Measurements from ENCODE around the gene GULP1.
A peak's percentile ranks its signal among the peaks of the same experiment; 100 is the strongest.

GULP1 gene

GRCh38 chr2:188485496-188485895 lies 193.8 kb downstream of the GULP1 start:
- DNase-seq = no peak
- in situ Hi-C loops (cut with HindIII; ENCODE audit: low pct_ligation_motif_present, low pct_unique_long_range_greater_than_20kb, low sequenced_read_pairs) = no loop called here

- in situ Hi-C loops (cut with HindIII; ENCODE audit: low pct_ligation_motif_present, low pct_unique_long_range_greater_than_20kb, low sequenced_read_pairs) = no loop called here
- no peak for DNase-seq
These were observed 201.1 kb downstream of the GULP1 start for GRCh38 chr2:188492751-188493150.

GRCh38 chr2:188494906-188495305 lies 203.2 kb downstream of the GULP1 start:
- in situ Hi-C loops (cut with HindIII; ENCODE audit: low pct_ligation_motif_present, low pct_unique_long_range_greater_than_20kb, low sequenced_read_pairs) = no loop called here
- DNase-seq = no peak

DNA sequence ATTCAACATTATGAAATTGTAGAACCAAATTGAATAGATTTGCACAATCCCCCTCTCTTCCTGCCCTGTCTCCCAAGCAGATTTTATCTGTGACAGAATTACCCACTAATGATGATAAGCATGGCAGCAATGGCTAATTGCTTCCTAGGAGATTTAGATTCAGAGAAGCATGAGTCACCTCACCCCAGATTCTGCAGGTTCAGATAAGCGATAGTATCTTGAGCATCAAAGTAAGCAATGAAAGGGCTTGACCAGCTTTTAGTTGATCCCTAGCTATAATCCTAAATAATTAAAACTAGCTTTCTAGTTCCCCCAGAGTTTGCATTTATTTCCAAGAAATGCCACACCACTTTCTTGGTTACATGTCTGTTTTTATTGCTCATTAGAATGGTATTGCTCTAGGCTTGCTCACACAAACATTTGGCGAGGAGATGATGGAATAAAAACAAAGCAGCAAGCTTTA lies 204.3 kb downstream of the GULP1 start:
- DNase-seq = no peak
- in situ Hi-C loops (cut with HindIII; ENCODE audit: low pct_ligation_motif_present, low pct_unique_long_range_greater_than_20kb, low sequenced_read_pairs) = no loop called here

GRCh38 chr2:188497726-188498125 lies 206.1 kb downstream of the GULP1 start:
- DNase-seq = no peak
- in situ Hi-C loops (cut with HindIII; ENCODE audit: low pct_ligation_motif_present, low pct_unique_long_range_greater_than_20kb, low sequenced_read_pairs) = no loop called here

DNA sequence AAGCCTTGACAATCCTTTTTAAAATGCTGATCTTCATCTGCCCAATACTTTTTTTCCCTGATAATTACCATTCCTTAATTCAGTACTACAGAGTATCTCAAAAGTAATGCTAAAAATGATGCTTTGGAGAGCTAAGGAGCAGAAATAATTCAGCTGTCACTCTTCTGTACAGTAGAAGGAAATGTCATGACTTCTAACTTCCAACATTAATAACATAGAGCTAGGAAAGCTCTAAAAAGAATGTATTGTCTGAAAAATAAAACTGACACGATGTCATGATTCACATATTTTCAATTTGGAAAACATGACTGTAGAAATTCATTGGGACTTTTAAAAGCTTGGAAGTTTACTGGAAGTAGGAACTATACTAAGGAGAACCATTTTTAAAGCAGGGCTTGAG lies 212.3 kb downstream of the GULP1 start:
- in situ Hi-C loops (cut with HindIII; ENCODE audit: low pct_ligation_motif_present, low pct_unique_long_range_greater_than_20kb, low sequenced_read_pairs) = no loop called here
- no peak for DNase-seq

DNA sequence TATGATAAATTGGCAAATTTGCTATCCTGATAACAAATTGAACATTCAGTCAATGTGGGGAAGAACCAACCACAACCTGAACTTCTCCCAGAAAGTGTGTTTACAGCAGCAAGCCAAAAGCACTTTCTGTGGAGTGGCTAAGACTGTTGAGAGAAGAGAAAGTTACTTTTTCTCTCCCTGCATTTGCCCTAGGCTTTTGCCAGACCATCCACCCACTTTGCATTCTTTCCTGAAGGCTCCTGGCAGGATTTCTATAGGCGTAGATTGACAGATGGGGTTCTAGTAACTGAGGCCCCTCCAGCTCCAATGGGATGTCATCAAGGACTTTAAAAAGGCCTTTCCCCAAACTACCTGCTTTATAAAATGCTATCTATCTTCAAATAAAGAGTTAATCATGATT lies 215.2 kb downstream of the GULP1 start:
- in situ Hi-C loops (cut with HindIII; ENCODE audit: low pct_ligation_motif_present, low pct_unique_long_range_greater_than_20kb, low sequenced_read_pairs) = no loop called here
- no peak for DNase-seq

DNA sequence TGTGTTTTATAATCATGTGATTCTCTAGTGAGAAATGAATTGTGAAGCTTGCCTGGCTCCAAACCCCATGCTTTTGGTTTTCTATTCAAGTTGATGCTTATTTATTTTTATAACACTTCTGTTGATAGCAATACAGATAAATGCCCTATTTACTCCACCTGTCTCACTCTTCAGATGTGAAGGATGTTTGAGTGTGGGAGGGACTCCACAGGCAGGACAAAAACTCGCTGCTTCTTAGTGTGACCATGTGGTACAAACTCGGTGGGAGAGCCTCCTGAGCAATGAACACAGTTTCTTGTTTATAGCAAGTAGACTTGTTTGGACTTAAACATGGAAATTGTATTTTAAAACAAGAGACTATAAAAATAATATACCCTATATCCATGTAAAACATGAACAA lies 219.7 kb downstream of the GULP1 start:
- no peak for DNase-seq
- in situ Hi-C loops (cut with HindIII; ENCODE audit: low pct_ligation_motif_present, low pct_unique_long_range_greater_than_20kb, low sequenced_read_pairs) = no loop called here

DNA sequence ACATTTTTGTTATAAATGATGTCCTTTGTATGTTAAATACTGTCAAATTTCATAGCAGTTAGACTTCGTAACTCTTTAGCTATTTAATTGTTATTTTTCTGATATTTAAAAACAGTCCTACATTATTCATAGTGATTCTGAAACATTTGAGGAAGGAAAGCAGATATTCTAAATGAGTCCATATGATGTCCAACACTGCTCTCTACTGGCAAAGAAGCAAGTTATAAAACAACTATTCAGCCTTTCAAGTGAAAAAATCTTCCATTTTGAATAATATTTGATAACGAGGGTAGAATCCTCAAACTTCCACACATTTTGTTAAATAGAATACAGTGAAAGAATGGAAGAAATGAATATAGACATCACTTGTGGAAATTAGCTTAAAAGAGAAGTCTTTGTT lies 220.8 kb downstream of the GULP1 start:
- in situ Hi-C loops (cut with HindIII; ENCODE audit: low pct_ligation_motif_present, low pct_unique_long_range_greater_than_20kb, low sequenced_read_pairs) = no loop called here
- peak; percentile 79 for DNase-seq

- in situ Hi-C loops (cut with HindIII; ENCODE audit: low pct_ligation_motif_present, low pct_unique_long_range_greater_than_20kb, low sequenced_read_pairs) = no loop called here
- no peak for DNase-seq
These were observed 224.2 kb downstream of the GULP1 start for GRCh38 chr2:188515918-188516317.

- in situ Hi-C loops (cut with HindIII; ENCODE audit: low pct_ligation_motif_present, low pct_unique_long_range_greater_than_20kb, low sequenced_read_pairs) = no loop called here
- DNase-seq = no peak
These were observed 226.0 kb downstream of the GULP1 start for GRCh38 chr2:188517549-188518215.

DNA sequence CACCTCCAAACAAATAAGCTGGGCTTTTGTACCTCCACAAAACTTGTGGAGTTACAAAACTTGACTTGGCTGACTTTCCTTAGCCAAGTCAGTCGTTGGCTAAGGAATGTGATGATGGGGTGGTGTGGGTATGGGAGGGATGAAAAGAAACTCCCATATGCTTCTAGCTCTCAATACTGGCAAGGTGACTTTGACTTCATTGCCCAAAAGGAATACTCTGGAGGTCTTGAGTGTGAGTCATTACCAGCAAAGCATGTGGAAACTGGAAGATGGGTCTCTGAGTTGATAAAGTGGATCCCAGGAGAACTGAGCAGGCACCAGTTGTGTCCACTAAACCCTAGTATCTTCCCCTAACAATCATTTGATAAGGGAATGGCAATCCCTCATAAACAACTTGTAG lies 226.7 kb downstream of the GULP1 start:
- no peak for DNase-seq
- in situ Hi-C loops (cut with HindIII; ENCODE audit: low pct_ligation_motif_present, low pct_unique_long_range_greater_than_20kb, low sequenced_read_pairs) = no loop called here

DNA sequence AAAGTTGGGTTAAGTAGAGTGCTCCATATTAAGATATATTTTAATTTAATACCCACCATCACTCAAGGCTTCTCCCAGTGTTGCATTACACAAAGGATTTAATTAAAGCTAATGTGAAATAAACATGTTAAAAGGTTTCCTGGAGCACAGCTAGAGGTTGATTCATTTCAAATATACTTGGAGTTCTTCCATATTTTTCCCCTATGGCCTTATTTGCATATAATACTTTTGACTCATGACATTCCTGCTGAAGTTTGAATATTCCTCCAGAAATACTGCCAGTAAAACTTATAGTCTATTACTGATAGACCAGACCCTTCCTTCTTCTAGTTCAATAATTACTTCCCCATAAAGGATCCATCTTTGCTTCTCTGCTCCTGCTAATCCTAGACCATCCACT lies 227.5 kb downstream of the GULP1 start:
- DNase-seq = no peak
- in situ Hi-C loops (cut with HindIII; ENCODE audit: low pct_ligation_motif_present, low pct_unique_long_range_greater_than_20kb, low sequenced_read_pairs) = no loop called here

GRCh38 chr2:188522517-188522916 lies 230.8 kb downstream of the GULP1 start:
- no peak for DNase-seq
- in situ Hi-C loops (cut with HindIII; ENCODE audit: low pct_ligation_motif_present, low pct_unique_long_range_greater_than_20kb, low sequenced_read_pairs) = no loop called here

- no peak for DNase-seq
These were observed 232.2 kb downstream of the GULP1 start for GRCh38 chr2:188523919-188524318.

GRCh38 chr2:188524519-188525113 lies 232.9 kb downstream of the GULP1 start:
- in situ Hi-C loops (cut with HindIII; ENCODE audit: low pct_ligation_motif_present, low pct_unique_long_range_greater_than_20kb, low sequenced_read_pairs) = no loop called here
- peak; percentile 71 for DNase-seq

More at GRCh38 chr2:188523919-188524318, 232.2 kb downstream of the GULP1 start:
- in situ Hi-C loops (cut with HindIII; ENCODE audit: low pct_ligation_motif_present, low pct_unique_long_range_greater_than_20kb, low sequenced_read_pairs) = no loop called here

- no peak for DNase-seq
- in situ Hi-C loops (cut with HindIII; ENCODE audit: low pct_ligation_motif_present, low pct_unique_long_range_greater_than_20kb, low sequenced_read_pairs) = no loop called here
These were observed 235.0 kb downstream of the GULP1 start for GRCh38 chr2:188526701-188527100.

DNA sequence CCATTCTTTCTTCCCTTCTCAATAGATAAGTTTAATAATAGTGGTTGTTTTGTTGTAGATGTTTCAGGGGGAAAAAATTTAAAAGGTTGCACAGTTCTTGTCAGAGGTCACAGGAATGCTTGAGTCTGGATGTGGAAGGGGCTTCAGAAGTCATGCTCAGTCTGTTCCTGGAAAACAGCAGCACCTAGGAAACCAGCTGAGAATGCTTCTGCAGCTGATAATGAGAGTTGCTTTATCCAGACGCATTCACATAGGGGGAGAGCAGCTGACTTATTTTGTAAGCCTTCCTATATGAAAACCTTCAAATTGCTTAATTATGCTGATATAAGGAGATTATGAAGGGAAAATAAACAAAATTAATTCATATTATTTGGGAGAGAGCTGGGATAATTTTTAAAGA lies 235.5 kb downstream of the GULP1 start:
- DNase-seq = no peak
- in situ Hi-C loops (cut with HindIII; ENCODE audit: low pct_ligation_motif_present, low pct_unique_long_range_greater_than_20kb, low sequenced_read_pairs) = no loop called here

DNA sequence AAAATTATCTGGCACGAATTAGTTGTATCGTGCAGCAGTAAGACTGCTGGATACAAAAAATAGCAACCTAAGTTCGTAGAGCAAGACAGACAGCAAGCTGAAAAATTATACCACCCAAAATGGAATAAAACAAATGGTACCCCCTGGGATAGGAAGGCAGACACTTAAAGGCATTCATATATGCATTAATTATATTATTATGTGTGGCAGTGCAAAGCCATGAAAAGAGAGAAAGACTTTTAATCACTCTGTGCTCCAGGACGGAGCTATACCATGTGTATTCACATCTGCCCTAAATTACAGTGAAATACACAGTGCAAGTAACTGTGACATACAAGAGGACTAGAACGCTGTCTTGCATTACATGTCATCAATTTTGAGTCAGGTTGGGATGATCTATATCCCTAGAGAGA lies 235.9 kb downstream of the GULP1 start:
- in situ Hi-C loops (cut with HindIII; ENCODE audit: low pct_ligation_motif_present, low pct_unique_long_range_greater_than_20kb, low sequenced_read_pairs) = no loop called here
- no peak for DNase-seq

DNA sequence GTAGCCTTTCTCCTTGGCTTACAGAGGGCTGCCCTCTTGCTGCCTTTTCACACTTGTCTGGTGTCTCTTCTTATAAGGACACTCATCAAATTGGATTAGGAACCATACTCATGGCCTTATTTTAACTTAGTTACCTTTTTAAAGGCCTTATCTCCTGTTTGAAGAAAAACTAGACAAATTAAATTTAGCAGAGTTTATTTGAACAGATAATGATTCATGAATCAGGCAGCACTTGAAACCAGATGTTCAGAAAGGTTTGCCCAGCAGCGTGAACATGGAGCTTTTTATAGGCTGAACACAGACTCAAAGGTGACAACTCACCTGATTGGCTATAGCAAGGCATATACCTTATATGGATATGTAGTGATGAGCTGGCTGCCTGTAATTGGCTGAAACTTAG lies 238.0 kb downstream of the GULP1 start:
- in situ Hi-C loops (cut with HindIII; ENCODE audit: low pct_ligation_motif_present, low pct_unique_long_range_greater_than_20kb, low sequenced_read_pairs) = no loop called here
- DNase-seq = no peak
